HEK293 (cell line): ENCODE measurements around the gene ZNF480.

Experiments used
- CTCF ChIA-PET: fragments of 350-600 bp; formaldehyde crosslinking; extraction: SDS; loops from one replicate; lab custom pipeline; 2021; ENCODE audit warnings: antibody characterized with exemption; lab: Yijun Ruan, JAX
- POLR2A ChIA-PET: fragments of 300-600 bp; formaldehyde crosslinking; extraction: SDS; loops from one replicate; lab custom pipeline; 2020; ENCODE audit warnings: antibody characterized with exemption, inconsistent platforms; lab: Yijun Ruan, JAX
- H3K27ac ChIP-seq: fragments of 200-500 bp; sonication (Bioruptor generic); 2 replicates; pipeline ENCODE4 v1.5.1; 2014; ENCODE audit warnings: low read depth, low read length, control low read depth, inconsistent platforms; ENCODE audit errors: extremely low read depth
- H3K36me3 ChIP-seq, 2 experiments: fragments of 200-500 bp in 1 of 2; sonication (Bioruptor generic) in 1 of 2; 1 replicate in 1 of 2; 2 replicates in 1 of 2; pipeline ENCODE4 v1.5.1; 2014 to 2017; ENCODE audit warnings: inconsistent platforms in 2 of 2, low read length in 2 of 2; ENCODE audit not compliant: control insufficient read depth in 2 of 2, insufficient read depth in 1 of 2
- H3K4me1 ChIP-seq: fragments of 200-500 bp; sonication (Bioruptor generic); 2 replicates; pipeline ENCODE4 v1.5.1; 2014; ENCODE audit warnings: mild to moderate bottlenecking, low read length, inconsistent platforms; ENCODE audit not compliant: control insufficient read depth, insufficient read depth
- H3K4me3 ChIP-seq: 2 replicates; pipeline ENCODE4 v1.5.1; 2011; ENCODE audit warnings: low read depth, mild to moderate bottlenecking, control low read depth, low read length, moderate library complexity
- H3K9me3 ChIP-seq: fragments of 200-500 bp; sonication (Bioruptor generic); 2 replicates; pipeline ENCODE4 v1.5.1; 2014; ENCODE audit warnings: low read depth, low read length, inconsistent platforms; ENCODE audit not compliant: control insufficient read depth, insufficient read depth
- BCL11B ChIP-seq: fragments of 450-650 bp; formaldehyde crosslinking; IDR thresholded peaks from 2 replicates; pipeline ENCODE4 v1.5.1; 2016; ENCODE audit warnings: low read depth, missing biosample characterization, missing genetic modification characterization
- GLI2 ChIP-seq: fragments of 450-650 bp; formaldehyde crosslinking; IDR thresholded peaks from 2 replicates; pipeline ENCODE4; 2017; ENCODE audit warnings: missing biosample characterization, missing genetic modification characterization, low read depth, borderline replicate concordance
- GLIS2 ChIP-seq: fragments of 450-650 bp; formaldehyde crosslinking; IDR thresholded peaks from 2 replicates; pipeline ENCODE4 v1.5.1; 2016; ENCODE audit warnings: missing biosample characterization, missing genetic modification characterization
- KLF1 ChIP-seq: fragments of 450-650 bp; formaldehyde crosslinking; IDR thresholded peaks from 2 replicates; pipeline ENCODE4 v1.5.1; 2016; ENCODE audit warnings: missing biosample characterization, missing genetic modification characterization
- MEIS1 ChIP-seq: sonication (generic); formaldehyde crosslinking; IDR thresholded peaks from 2 replicates; pipeline ENCODE4 v1.8.1; 2022; ENCODE audit warnings: missing genetic modification reagents, mild to moderate bottlenecking, borderline replicate concordance
- ZFHX2 ChIP-seq: fragments of 450-650 bp; formaldehyde crosslinking; conservative IDR thresholded peaks from 2 replicates; pipeline ENCODE4 v1.5.1; 2016; ENCODE audit warnings: missing biosample characterization, missing genetic modification characterization
- ZIC2 ChIP-seq: fragments of 450-650 bp; formaldehyde crosslinking; IDR thresholded peaks from 2 replicates; pipeline ENCODE4 v1.5.1; 2016; ENCODE audit warnings: missing biosample characterization, missing genetic modification characterization
- ZNF174 ChIP-seq: fragments of 450-650 bp; formaldehyde crosslinking; IDR thresholded peaks from 2 replicates; pipeline ENCODE4 v1.5.0; 2017; ENCODE audit warnings: missing biosample characterization, mild to moderate bottlenecking, missing genetic modification characterization
- ZNF19 ChIP-seq: fragments of 450-650 bp; formaldehyde crosslinking; IDR thresholded peaks from 2 replicates; pipeline ENCODE4; 2016; ENCODE audit warnings: missing biosample characterization, missing genetic modification characterization, low read depth
- ZNF202 ChIP-seq: fragments of 450-650 bp; formaldehyde crosslinking; IDR thresholded peaks from 2 replicates; pipeline ENCODE4 v1.5.1; 2016; ENCODE audit warnings: missing biosample characterization, missing genetic modification characterization, borderline replicate concordance
- ZNF221 ChIP-seq: fragments of 450-650 bp; formaldehyde crosslinking; IDR thresholded peaks from 2 replicates; pipeline ENCODE4 v1.5.1; 2017; ENCODE audit warnings: missing biosample characterization, missing genetic modification characterization, borderline replicate concordance
- ZNF23 ChIP-seq: fragments of 450-650 bp; formaldehyde crosslinking; IDR thresholded peaks from 2 replicates; pipeline ENCODE4 v1.5.1; 2016; ENCODE audit warnings: missing biosample characterization, missing genetic modification characterization, borderline replicate concordance
- ZNF239 ChIP-seq: fragments of 450-650 bp; formaldehyde crosslinking; IDR thresholded peaks from 2 replicates; pipeline ENCODE4 v1.5.1; 2016; ENCODE audit warnings: missing biosample characterization, missing genetic modification characterization
- ZNF24 ChIP-seq: fragments of 450-650 bp; formaldehyde crosslinking; IDR thresholded peaks from 2 replicates; pipeline ENCODE4 v1.5.1; 2016; ENCODE audit warnings: missing biosample characterization, missing genetic modification characterization
- ZNF302 ChIP-seq: fragments of 450-650 bp; formaldehyde crosslinking; IDR thresholded peaks from 2 replicates; pipeline ENCODE4 v1.5.1; 2016; ENCODE audit warnings: missing biosample characterization, missing genetic modification characterization, low read depth
- ZNF350 ChIP-seq: fragments of 450-650 bp; formaldehyde crosslinking; IDR thresholded peaks from 2 replicates; pipeline ENCODE4 v1.5.0; 2017; ENCODE audit warnings: missing biosample characterization, mild to moderate bottlenecking, missing genetic modification characterization
- ZNF354C ChIP-seq: fragments of 450-650 bp; formaldehyde crosslinking; IDR thresholded peaks from 2 replicates; pipeline ENCODE4 v1.5.1; 2016; ENCODE audit warnings: missing biosample characterization, missing genetic modification characterization, low read depth, borderline replicate concordance
- ZNF366 ChIP-seq: fragments of 450-650 bp; formaldehyde crosslinking; conservative IDR thresholded peaks from 2 replicates; pipeline ENCODE4 v1.5.1; 2016; ENCODE audit warnings: missing biosample characterization, missing genetic modification characterization
- ZNF416 ChIP-seq: fragments of 450-650 bp; formaldehyde crosslinking; IDR thresholded peaks from 2 replicates; pipeline ENCODE4 v1.5.1; 2016; ENCODE audit warnings: missing biosample characterization, missing genetic modification characterization
- ZNF501 ChIP-seq: fragments of 450-650 bp; formaldehyde crosslinking; IDR thresholded peaks from 2 replicates; pipeline ENCODE4 v1.5.1; 2016; ENCODE audit warnings: missing biosample characterization, missing genetic modification characterization
- ZNF791 ChIP-seq: fragments of 450-650 bp; formaldehyde crosslinking; IDR thresholded peaks from 2 replicates; pipeline ENCODE4 v1.5.1; 2016; ENCODE audit warnings: missing biosample characterization, missing genetic modification characterization
- ZNF792 ChIP-seq: fragments of 450-650 bp; formaldehyde crosslinking; IDR thresholded peaks from 2 replicates; pipeline ENCODE4 v1.5.1; 2016; ENCODE audit warnings: missing biosample characterization, missing genetic modification characterization
- TF ChIP-seq, protein P1 (sequence below): fragments of 450-650 bp; formaldehyde crosslinking; IDR thresholded peaks from 2 replicates; pipeline ENCODE4 v1.5.1; 2016; ENCODE audit warnings: missing biosample characterization, missing genetic modification characterization
- TF ChIP-seq, protein P2 (sequence below): fragments of 450-650 bp; formaldehyde crosslinking; optimal IDR thresholded peaks from 2 replicates; pipeline ENCODE3; 2016; ENCODE audit warnings: missing biosample characterization, mild to moderate bottlenecking, missing genetic modification characterization
- TF ChIP-seq, protein P3 (sequence below): fragments of 450-650 bp; formaldehyde crosslinking; IDR thresholded peaks from 2 replicates; pipeline ENCODE4 v1.5.1; 2016; ENCODE audit warnings: missing biosample characterization, missing genetic modification characterization
- TF ChIP-seq, protein P4 (sequence below): fragments of 450-650 bp; formaldehyde crosslinking; IDR thresholded peaks from 2 replicates; pipeline ENCODE4 v1.5.1; 2016; ENCODE audit warnings: missing biosample characterization, missing genetic modification characterization
- TF ChIP-seq, protein P5 (sequence below): fragments of 450-650 bp; formaldehyde crosslinking; IDR thresholded peaks from 2 replicates; pipeline ENCODE4 v1.5.1; 2016; ENCODE audit warnings: missing biosample characterization, missing genetic modification characterization

ZNF480 gene

DNA sequence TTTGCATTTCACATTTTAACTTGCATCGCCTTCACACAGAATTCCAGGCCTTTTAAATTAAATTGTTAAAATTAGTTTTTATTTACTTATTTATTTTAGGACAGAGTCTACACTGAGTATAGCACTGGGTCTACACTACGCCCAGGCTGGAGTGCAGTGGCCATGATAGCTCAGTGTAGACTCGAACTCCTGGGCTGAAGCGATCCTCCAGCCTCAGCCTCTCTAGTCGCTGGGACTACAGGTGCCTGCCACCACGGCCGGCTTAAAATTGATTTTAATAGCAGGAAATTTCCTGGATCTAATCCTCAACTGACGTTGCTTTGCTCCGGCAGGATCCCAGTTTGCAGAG, 38.8 kb downstream of the ZNF480 start:
- TF ChIP-seq ZNF302 (tag by site-specific recombination) = no peak
- TF ChIP-seq, protein P1, sequence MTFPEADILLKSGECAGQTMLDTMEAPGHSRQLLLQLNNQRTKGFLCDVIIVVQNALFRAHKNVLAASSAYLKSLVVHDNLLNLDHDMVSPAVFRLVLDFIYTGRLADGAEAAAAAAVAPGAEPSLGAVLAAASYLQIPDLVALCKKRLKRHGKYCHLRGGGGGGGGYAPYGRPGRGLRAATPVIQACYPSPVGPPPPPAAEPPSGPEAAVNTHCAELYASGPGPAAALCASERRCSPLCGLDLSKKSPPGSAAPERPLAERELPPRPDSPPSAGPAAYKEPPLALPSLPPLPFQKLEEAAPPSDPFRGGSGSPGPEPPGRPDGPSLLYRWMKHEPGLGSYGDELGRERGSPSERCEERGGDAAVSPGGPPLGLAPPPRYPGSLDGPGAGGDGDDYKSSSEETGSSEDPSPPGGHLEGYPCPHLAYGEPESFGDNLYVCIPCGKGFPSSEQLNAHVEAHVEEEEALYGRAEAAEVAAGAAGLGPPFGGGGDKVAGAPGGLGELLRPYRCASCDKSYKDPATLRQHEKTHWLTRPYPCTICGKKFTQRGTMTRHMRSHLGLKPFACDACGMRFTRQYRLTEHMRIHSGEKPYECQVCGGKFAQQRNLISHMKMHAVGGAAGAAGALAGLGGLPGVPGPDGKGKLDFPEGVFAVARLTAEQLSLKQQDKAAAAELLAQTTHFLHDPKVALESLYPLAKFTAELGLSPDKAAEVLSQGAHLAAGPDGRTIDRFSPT (tag by site-specific recombination) = no peak
- TF ChIP-seq, protein P2, sequence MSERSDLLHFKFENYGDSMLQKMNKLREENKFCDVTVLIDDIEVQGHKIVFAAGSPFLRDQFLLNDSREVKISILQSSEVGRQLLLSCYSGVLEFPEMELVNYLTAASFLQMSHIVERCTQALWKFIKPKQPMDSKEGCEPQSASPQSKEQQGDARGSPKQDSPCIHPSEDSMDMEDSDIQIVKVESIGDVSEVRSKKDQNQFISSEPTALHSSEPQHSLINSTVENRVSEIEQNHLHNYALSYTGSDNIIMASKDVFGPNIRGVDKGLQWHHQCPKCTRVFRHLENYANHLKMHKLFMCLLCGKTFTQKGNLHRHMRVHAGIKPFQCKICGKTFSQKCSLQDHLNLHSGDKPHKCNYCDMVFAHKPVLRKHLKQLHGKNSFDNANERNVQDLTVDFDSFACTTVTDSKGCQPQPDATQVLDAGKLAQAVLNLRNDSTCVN (tag by site-specific recombination) = no peak
- TF ChIP-seq ZNF792 = no peak
- TF ChIP-seq, protein P3, sequence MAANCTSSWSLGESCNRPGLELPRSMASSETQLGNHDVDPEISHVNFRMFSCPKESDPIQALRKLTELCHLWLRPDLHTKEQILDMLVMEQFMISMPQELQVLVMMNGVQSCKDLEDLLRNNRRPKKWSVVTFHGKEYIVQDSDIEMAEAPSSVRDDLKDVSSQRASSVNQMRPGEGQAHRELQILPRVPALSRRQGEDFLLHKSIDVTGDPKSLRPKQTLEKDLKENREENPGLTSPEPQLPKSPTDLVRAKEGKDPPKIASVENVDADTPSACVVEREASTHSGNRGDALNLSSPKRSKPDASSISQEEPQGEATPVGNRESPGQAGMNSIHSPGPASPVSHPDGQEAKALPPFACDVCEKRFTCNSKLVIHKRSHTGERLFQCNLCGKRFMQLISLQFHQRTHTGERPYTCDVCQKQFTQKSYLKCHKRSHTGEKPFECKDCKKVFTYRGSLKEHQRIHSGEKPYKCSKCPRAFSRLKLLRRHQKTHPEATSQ (tag by site-specific recombination) = no peak
- TF ChIP-seq, all 188 proteins: peak for 0
- Histone ChIP-seq H3K9me3 (peaks cover 2% of the 10 kb centered on the region), H3K4me1 (no peaks in the 10 kb centered on the region), H3K27ac (no peak overlapping the region), H3K36me3 (no peaks in the 10 kb centered on the region), H3K4me3 (peak overlapping the region; percentile 13; the same call in 1 of the 2 replicates)
- POLR2A ChIA-PET = no interaction called here
- CTCF ChIA-PET = no interaction called here

DNA sequence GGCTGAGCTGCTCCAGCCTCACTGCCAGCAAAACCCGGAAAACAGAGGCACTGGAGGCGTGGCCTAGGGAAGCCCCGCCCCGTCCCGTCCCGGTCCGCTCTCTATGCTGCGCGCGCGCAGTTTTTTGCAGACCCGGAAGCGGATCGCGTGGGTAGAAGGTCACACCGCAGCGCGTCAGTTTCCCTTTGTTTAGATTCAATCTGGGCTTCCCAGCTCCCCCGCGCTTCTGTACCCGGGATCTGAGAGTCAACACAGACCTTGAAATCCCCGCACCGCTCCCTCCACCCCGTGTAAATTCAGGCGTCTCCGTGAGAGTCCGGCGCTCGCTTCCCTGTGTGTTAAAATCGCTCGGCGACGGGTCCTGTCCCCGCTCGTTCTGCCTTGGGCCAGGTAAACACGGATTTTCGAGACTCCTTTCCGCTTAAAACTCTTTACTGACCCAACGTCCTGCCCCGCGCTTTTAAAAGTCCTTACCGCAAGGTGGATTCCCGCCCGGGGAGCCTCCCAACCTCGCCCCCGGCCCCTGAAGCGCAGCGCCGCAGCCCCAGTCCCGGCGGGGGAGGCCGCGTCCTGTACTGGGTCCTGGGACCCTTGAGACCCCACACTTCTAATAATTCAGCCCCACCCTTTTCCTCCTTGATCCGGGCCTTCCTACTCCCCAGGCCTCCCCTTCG, 39.3 kb downstream of the ZNF480 start, which contains the start of gene ZNF610:
TSS of gene ZNF610 (plus strand) at position 127 of the 674 bp plus-strand sequence. CDS start 12,930 bp downstream, outside the sequence.
- Histone ChIP-seq H3K27ac (no peak within 1 kb of the TSS), H3K36me3 (no peaks in the 10 kb centered on the region), H3K4me3 (peak within 1 kb of the TSS; percentile 46), H3K4me1 (no peaks in the 10 kb centered on the region), H3K9me3 (no peaks in the 10 kb centered on the region; the same call in 1 of the 2 replicates)
- ChIA-PET POLR2A (no interaction called here), CTCF (interaction anchor here (0.8 kb wide), 1 partner anchor 9 kb away, joined by 3 read pairs; no protein-coding TSS in a partner anchor)
- TF ChIP-seq ZNF174 = no peak
- TF ChIP-seq, protein P4, sequence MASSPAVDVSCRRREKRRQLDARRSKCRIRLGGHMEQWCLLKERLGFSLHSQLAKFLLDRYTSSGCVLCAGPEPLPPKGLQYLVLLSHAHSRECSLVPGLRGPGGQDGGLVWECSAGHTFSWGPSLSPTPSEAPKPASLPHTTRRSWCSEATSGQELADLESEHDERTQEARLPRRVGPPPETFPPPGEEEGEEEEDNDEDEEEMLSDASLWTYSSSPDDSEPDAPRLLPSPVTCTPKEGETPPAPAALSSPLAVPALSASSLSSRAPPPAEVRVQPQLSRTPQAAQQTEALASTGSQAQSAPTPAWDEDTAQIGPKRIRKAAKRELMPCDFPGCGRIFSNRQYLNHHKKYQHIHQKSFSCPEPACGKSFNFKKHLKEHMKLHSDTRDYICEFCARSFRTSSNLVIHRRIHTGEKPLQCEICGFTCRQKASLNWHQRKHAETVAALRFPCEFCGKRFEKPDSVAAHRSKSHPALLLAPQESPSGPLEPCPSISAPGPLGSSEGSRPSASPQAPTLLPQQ (tag by site-specific recombination) = no peak
- TF ChIP-seq GLIS2 = no peak
- TF ChIP-seq, protein P5, sequence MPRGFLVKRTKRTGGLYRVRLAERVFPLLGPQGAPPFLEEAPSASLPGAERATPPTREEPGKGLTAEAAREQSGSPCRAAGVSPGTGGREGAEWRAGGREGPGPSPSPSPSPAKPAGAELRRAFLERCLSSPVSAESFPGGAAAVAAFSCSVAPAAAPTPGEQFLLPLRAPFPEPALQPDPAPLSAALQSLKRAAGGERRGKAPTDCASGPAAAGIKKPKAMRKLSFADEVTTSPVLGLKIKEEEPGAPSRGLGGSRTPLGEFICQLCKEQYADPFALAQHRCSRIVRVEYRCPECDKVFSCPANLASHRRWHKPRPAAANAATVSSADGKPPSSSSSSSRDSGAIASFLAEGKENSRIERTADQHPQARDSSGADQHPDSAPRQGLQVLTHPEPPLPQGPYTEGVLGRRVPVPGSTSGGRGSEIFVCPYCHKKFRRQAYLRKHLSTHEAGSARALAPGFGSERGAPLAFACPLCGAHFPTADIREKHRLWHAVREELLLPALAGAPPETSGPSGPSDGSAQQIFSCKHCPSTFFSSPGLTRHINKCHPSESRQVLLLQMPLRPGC = no peak
- no peak for TF ChIP-seq ZNF366 (tag by site-specific recombination)
- no peak for TF ChIP-seq ZNF239
- TF ChIP-seq ZNF791 (tag by site-specific recombination) = no peak
- peak; percentile 32 for TF ChIP-seq ZFHX2
- TF ChIP-seq ZNF19 = no peak
- no peak for TF ChIP-seq MEIS1 (CRISPR knock-in tag)
- TF ChIP-seq ZNF350 (tag by site-specific recombination) = no peak
- TF ChIP-seq ZNF221 (tag by site-specific recombination) = no peak
- TF ChIP-seq ZIC2 (tag by site-specific recombination) = no peak
- no peak for TF ChIP-seq ZNF501 (tag by site-specific recombination)
- TF ChIP-seq ZNF24 (tag by site-specific recombination) = no peak
- no peak for TF ChIP-seq GLI2 (tag by site-specific recombination)
- no peak for TF ChIP-seq KLF1 (tag by site-specific recombination)
- no peak for TF ChIP-seq ZNF354C (tag by site-specific recombination)
- no peak for TF ChIP-seq BCL11B (tag by site-specific recombination)
- TF ChIP-seq ZNF23 (tag by site-specific recombination) = no peak
- TF ChIP-seq ZNF202 (tag by site-specific recombination) = no peak
- no peak for TF ChIP-seq ZNF416 (tag by site-specific recombination)
